MM.1S (cell line): ENCODE data around the gene RPAP3.

ENCODE experiments used
- EZH2 ChIP-seq: fragments of 300-600 bp; sonication (generic); optimal IDR thresholded peaks from 2 replicates; pipeline ENCODE3; 2017; ENCODE audit warnings: low read depth, mild to moderate bottlenecking, antibody characterized with exemption, low read length, mixed read lengths
- EZH2phosphoT487 ChIP-seq: fragments of 300-600 bp; sonication (generic); IDR thresholded peaks from 2 replicates; pipeline ENCODE4 v1.6.1; 2018; ENCODE audit warnings: antibody characterized with exemption, low read length
- TF ChIP-seq, protein P1 (sequence below): fragments of 300-600 bp; sonication (generic); IDR thresholded peaks from 2 replicates; pipeline ENCODE4 v1.5.1; 2016; ENCODE audit warnings: antibody characterized with exemption, low read length, mixed read lengths

DNA sequence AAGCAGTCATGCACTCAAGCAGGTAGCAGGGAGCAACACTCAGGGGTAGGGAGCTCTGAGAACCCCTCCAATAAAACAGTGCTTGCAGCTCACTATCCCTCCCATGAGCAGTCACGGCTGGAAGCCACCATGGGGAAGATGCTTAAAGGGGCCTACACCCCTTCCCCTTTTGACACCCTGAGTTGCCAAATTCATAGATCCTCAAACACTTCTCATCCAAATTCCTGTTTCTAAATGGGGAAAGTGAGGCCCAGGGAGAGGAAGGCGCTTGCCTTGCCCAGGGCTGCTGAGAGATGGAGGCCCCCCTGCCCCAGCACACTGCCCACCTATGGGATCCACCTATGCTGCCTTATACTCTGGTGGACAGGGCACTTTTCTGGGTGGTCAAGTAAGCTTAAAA, 26.7 kb upstream of the RPAP3 start:
- TF ChIP-seq, protein P1, sequence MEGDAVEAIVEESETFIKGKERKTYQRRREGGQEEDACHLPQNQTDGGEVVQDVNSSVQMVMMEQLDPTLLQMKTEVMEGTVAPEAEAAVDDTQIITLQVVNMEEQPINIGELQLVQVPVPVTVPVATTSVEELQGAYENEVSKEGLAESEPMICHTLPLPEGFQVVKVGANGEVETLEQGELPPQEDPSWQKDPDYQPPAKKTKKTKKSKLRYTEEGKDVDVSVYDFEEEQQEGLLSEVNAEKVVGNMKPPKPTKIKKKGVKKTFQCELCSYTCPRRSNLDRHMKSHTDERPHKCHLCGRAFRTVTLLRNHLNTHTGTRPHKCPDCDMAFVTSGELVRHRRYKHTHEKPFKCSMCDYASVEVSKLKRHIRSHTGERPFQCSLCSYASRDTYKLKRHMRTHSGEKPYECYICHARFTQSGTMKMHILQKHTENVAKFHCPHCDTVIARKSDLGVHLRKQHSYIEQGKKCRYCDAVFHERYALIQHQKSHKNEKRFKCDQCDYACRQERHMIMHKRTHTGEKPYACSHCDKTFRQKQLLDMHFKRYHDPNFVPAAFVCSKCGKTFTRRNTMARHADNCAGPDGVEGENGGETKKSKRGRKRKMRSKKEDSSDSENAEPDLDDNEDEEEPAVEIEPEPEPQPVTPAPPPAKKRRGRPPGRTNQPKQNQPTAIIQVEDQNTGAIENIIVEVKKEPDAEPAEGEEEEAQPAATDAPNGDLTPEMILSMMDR = no peak
- TF ChIP-seq EZH2 = no peak
- no peak for TF ChIP-seq EZH2phosphoT487
